Articular chondrocyte of knee joint (primary cell): ENCODE measurements around the gene TP53I3. TPM values are rescaled to one million over a fixed set of nuclear protein-coding genes. Genes with fewer than 3 reads are reported as not detected.

Experiments
- small RNA-seq: library from RNA; depleted of rRNA; stranded (forward); fragments of <200 nt; gene quantifications from one replicate; pipeline ENCODE3, GENCODE V24; 2012
- total RNA-seq: library from RNA; depleted of rRNA; stranded (reverse); fragments of >200 nt; gene quantifications from 2 replicates; pipeline ENCODE4 v1.2.3, GENCODE V29; 2012

The TP53I3 gene
- total RNA-seq, result 20.9 and 23.8 TPM in 2 replicates

GRCh38 chr2:24084386-24085199 is at the start of gene TP53I3:
Gene TP53I3 (minus strand): TSS chr2:24084834. CDS start chr2:24084326, 508 bp downstream.

GRCh38 chr2:24123195-24123921 is 38.7 kb upstream of the TP53I3 start, which contains the start of the genes FAM228B and PFN4:
Gene FAM228B (plus strand): TSS chr2:24123469. CDS start chr2:24124362, 893 bp downstream.
Gene PFN4 (minus strand): TSS chr2:24123334. CDS start chr2:24122535, 799 bp downstream.

GRCh38 chr2:24075915-24076848 is 8.5 kb downstream of the TP53I3 start, which contains the start of gene SF3B6:
Gene SF3B6 (minus strand): TSS chr2:24076326. CDS start chr2:24076229, 97 bp downstream.

GRCh38 chr2:24049485-24050021 is 35.1 kb downstream of the TP53I3 start, which contains the start of gene FKBP1B:
Gene FKBP1B (plus strand): TSS chr2:24049741. CDS start chr2:24049850, 109 bp downstream.

GRCh38 chr2:24046930-24047702 is 37.5 kb downstream of the TP53I3 start, which contains the start of gene WDCP:
Gene WDCP (minus strand): TSS chr2:24047391. CDS start chr2:24039494, 7,897 bp downstream.

Small RNA genes lying within 50 kb of the gene (small RNA-seq; reads per million reads assigned to genes)
- not detected for gene RNU6-370P

Other genes with a start within 250 kb of the TP53I3 start
- gene ATAD2B, start 157.7 kb downstream of the TP53I3 start, total RNA-seq, result 22.2 and 22.9 TPM in 2 replicates
- gene UBXN2A, start 144.4 kb downstream of the TP53I3 start, total RNA-seq, result 17.1 and 19.5 TPM in 2 replicates
- 0.13 TPM in 1 of 2 replicates, not detected in the other for gene MFSD2B, start 74.7 kb downstream of the TP53I3 start, total RNA-seq
- 10.1 and 14.8 TPM in 2 replicates for gene WDCP, start 37.4 kb downstream of the TP53I3 start, total RNA-seq
- gene FKBP1B, start 35.1 kb downstream of the TP53I3 start, total RNA-seq, result 3.5 and 4.1 TPM in 2 replicates
- 121 and 138 TPM in 2 replicates for gene SF3B6, start 8.5 kb downstream of the TP53I3 start, total RNA-seq
- 0.52 and 0.65 TPM in 2 replicates for gene PFN4, start 38.5 kb upstream of the TP53I3 start, total RNA-seq
- 17.9 and 21.4 TPM in 2 replicates for gene FAM228B, start 38.6 kb upstream of the TP53I3 start, total RNA-seq
- gene FAM228A, start 90.2 kb upstream of the TP53I3 start, total RNA-seq, result 0.43 and 0.65 TPM in 2 replicates